GM18499 (cell line): ENCODE data around the gene HSPB7.
"Not testable (repeated sequence)": the region's sequence is repeated elsewhere in the genome, so short reads cannot be mapped to it uniquely, and the experiment has no call there.

Experiments
- ATAC-seq: cut with Tn5 transposase; IDR thresholded peaks from one replicate; pipeline ENCODE4 v1.9.1; 2021; ENCODE audit warnings: moderate number of reproducible peaks; ENCODE audit not compliant: insufficient read depth, unreplicated experiment

The HSPB7 gene

DNA sequence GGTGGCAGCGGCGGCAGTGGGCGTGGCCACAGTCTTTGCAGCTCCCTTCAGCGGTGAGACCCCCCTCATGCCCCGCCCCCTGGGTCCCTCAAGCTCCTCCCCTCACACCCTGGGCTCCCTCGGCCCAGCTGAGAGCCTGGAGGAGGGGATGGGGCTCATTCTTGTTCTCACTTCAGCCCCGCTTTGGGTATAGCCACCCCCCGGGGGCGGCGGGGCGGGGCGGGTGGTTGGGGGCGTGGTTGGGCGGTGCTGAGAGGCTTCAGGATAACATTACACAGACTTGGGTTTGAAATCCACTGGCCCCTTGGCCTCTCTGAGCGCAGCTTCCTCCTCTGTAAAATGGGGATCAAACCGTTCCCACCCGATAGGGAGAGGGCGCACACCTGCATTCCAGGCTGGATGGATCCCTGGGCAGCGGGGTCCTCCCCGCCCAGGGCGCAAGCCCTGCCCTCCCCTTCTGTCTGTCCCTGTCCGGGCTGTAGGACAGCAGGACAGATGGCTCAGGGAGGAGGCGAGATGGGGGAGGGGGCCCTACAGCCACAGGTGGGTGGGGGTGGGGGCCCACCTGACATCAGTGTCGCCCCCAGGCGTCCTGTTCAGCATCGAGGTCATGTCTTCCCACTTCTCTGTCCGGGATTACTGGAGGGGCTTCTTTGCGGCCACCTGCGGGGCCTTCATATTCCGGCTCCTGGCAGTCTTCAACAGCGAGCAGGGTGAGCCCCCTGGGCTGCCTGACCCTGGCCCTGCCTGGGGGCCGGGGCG lies 9.1 kb upstream of the HSPB7 start:
- no peak for ATAC-seq

DNA sequence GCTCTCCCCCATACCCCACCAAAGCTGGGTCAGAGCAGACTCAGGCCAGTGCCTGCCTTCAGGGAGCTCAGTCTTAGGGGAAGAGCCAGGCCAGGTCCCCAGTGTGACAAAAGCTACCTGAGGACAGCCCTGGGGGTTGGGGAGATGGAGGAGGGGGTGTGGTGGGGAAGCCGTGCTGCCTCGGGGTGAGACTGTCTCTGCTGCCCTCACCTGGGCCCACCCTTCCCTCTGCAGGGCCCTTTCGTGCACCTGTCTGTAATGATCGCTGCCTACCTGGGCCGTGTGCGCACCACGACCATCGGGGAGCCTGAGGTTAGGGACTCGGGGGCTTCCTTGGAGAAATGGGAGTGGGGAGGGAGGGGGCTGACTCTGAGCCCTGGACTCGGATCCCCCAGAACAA lies 8.5 kb upstream of the HSPB7 start:
- ATAC-seq = not testable (repeated sequence)

DNA sequence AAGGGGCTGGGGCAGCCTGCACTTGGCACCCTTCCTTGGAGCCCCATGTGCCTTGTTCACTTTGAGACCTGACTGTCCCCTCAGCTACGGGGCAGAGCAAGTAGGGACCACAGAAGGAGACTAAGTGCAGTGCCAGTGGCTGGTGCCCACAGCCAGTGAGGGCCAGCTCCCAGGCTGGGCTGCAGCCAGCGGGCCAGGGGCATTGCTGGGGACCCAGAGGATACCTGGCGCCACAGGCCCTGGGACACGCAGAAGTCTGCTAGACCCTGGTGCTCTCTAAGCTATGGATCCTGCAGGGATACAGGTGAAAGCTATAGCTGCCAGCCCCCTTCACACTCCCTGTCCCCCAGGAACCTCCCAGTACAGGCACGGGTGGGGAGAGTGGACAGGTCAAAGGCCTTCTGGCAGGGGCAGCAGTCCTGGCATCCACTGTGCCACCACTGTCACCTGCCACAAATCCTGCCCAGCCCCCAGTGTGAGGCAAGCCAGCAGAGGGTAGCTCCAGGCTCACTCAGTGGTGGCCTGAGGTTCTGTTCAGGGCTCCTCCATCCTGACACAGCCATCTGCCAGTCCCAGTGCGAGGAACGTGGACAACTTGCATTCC lies 5.3 kb upstream of the HSPB7 start:
- no peak for ATAC-seq

DNA sequence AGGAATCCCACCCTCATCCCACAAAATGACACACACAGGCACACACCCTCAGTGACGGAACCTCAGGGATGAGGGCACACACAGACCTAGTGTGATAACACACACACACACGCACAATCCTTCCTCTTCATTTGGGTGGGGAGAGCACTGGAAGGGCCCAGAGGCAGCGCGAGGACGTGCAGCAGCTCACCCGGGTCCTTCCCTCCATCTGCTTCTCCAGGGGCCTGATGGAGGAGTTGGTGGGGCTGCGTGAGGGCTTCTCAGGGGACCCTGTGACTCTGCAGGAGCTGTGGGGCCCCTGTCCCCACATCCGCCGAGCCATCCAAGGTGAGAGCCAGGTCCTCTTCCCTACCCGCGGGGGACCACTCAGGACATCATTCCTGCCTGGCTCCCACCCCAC lies 4.5 kb upstream of the HSPB7 start:
- no peak for ATAC-seq

DNA sequence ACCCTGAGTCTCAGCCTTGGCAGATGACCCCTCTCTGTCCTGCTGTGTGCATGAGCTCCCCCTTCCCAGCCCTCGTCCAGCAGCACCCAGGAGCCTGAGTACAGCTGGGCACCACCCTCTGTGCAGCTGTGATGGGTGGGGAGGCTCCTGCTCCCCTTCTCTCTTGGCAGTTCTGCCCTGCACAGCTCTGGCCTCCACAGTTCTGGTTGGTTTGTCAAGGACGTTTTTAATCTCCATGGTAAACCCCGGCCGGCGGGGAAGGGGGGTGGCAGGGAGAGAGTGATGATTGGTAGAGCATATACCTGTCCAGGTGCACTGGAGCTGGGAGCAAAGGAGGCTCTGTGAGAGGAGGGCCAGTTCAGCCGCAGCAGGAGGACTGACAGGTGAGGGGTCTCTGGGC lies 3.8 kb upstream of the HSPB7 start, which contains the start of gene CLCNKA:
TSS of gene CLCNKA (plus strand) at position 356 of the 400 bp plus-strand sequence. CDS start 584 bp downstream, outside the sequence.
- no peak for ATAC-seq

DNA sequence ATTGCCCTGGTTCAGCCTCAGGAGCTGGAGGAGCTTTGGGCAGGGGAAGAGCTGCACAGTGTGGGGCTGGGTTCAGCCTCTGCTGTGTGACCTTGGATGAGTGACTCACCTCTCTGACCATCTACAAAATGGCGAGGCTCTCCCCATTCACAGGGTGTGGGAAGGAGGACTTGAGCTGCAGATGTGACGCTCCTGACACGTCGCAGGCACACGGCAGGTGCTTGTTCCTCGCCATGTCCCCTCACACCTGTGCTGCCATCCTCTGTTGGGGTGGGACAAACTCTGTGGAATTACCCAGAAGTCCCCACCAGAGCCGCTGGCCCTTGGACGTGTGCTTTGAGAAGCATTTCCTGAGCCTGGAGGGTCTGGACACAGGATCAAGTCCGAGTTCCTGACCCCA lies 3.0 kb upstream of the HSPB7 start:
- ATAC-seq = not testable (repeated sequence)

DNA sequence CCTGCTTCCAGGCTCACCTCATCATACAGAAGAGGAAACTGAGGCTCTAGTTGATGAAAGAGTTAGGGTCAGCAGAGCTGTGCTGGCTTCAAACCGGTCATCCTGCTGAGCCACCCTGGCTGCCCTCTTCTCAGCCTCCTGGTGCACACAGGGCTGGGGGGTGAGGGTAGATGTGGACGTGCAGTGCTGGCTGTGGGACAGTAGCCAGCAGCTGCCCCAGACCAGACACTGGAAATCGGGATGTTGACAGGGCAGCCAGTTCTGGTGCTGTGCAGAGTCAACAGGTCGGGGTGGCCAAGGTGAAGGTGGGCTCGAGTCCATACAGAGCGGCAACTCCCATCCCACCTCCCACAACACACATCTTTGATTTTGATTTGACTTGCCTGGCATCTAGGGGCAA lies 2.5 kb upstream of the HSPB7 start:
- ATAC-seq = no peak

DNA sequence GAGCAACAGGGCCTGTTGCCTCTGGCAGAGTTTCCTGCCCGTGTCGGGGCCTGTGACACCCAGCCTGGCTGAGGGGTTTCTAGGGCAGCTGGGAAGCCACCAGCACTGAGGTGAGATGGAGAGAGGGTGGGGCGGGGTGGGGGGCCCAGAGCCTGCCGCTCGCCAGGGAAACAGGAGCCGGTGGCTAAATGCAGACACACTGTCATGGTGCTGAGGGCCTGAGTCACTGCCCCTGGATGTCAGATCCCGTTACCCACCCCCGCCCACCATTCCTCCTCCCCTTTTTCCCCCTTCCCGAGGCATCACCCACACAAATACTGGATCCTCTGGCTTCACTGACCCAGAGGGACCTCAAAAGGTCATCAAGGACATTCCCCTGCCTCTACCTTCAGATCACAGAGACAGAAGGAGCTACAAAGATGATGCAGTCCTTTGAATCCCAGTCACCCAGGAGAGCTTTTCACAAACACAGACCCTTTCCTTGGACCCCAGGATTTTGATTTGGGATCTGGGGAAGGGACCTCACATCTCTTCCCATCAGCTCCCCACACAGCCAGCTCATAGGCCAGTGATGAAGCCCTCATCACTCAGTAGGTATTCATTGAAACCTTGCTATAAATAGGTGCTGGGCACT lies 1.9 kb upstream of the HSPB7 start:
- ATAC-seq = no peak

DNA sequence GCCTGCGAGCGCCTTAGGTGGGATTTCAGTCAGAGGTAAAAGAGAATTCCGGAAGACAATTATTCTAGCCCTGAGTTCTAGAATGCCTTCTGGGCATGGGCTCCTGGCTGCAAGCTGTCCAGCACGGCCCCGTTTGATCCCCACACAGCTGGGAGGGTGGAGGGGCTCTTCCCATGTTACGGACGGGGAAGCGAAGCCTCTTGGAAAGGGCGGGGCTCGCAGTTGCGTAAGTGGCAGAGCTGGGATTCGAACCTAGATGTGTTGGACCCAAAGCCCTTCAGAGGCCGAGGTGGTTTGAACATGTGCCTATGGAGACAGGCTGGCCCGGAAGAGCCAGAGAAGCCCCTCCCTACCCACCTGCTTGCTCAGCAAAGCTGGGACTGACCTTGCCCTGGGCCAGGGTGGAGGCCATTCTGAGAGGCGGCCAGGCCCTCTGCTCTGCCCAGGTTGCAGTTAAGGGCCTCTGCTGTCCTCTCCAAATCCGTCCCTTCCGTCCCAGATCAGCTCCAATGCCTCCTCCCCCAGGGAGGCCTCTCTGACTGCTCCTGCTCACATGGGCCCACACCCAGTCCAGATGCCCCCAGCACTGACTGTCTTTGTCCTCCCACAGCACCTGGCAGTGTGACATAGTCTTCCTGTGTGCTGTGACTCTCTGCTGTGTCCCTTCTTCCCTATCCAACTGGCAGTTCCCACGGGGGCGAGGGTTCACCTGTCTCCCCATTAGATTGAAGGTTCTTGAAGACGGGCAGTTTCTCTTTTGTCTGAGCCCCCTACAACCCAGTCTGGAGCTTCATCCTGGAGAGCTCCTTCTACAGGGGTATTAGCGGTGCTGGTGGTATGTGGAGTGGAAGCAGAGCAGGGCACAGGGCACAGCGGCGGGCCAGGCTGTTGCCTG lies 1.2 kb upstream of the HSPB7 start:
- ATAC-seq = no peak

DNA sequence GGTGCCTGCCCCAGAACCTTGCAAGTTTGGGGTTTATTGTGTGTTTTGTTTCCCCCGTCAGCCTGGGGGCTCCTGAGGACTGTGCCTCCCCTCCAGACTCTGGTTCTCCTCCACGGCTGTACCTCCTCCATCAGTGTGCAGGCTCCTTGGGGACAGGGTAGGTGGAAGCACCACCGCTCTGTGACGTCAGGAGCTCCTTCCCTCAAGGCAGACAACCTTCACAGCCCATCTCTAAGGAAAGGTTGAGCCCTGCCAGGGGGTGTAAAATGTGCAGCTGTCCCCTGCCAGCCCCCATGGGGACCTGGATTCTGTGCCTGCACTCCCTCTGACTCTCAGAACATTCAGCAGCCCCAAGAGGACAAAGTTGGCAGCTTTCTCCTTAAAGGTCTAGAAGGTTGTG lies 465 bp upstream of the HSPB7 start:
- ATAC-seq = no peak

DNA sequence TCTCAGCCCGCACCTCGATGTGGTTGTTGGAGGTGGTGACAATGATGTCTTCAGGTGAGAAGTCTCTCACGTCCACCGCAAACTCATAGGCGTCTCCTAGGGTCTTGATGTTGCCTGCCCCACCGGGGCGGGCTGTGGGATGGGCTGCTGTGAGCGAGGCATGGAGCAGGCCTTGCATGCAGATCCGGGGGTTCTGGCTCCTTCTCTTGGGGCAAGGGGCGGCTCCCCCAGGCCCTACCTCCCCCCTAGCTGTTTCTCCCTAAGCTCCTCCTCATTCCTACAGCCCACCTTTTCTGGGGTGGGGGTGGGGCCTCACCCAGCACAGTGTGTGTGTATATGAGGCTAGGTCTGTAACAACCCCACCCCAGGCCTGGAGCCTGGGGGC lies 775 bp downstream of the HSPB7 start:
- no peak for ATAC-seq

DNA sequence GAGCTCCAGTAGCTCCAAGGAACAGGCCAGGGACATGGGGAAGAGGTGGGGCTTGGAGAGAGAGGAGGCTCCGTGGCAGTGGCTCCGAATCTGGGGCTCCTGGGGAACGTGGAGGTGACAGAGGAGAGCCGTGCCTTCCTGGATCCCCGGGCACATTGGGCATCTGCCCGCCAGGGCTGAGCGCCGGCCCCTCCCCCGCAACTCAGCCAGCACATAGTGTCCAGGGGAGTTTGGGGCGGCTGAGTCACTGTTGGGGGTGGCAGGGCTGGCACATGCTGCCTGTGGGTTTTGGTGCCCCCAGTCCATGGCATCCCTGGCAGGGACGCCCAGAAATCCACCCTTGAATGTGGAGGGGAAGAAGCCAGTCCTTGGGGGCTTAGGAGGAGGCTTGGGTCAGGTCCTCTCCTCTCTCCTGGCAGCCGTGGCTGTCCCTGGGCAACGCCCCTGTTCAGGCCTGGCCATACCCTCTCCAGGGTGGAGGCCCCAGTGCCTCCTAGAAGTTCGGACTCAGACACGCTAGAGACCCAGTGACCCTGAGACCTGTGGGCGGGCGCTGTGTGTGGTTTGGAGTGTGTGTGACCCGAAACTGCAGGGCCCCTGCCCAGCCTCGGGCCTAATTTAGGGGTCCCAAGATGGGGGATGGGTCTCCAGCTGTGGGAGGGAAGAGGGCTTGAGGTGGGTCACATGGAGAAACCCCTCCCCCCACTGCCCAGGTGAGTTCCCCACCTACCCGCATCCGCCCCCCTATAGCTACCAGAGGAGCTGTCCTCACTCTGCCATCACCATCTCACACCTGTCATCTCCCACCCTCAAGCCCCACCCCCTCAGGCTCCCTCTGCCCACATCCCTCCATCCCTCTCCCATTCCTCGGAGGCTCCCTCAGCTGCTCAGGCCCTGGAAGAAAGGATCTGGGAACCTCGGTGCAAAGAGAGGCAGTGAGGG lies 1.6 kb downstream of the HSPB7 start:
- no peak for ATAC-seq

DNA sequence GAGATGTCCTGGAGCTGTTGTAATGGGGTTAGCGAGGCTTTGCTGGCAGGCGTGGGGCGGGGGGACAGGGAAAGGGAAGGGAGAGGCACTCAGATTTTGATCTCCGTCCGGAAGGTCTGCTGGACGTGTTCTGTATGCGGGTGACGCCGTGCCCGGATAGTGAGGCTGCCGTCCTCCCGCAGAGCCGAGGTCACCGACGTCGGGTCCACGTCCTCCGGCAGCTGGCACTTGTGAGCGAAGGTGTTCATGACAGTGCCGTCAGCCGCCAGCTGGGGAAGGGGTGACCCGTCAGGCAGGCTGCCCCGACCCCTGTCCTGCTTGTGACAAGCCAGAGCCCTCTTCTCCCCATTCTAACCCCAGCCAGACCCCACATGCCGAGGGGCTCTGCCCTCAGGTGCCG lies 2.4 kb downstream of the HSPB7 start:
- ATAC-seq = no peak

DNA sequence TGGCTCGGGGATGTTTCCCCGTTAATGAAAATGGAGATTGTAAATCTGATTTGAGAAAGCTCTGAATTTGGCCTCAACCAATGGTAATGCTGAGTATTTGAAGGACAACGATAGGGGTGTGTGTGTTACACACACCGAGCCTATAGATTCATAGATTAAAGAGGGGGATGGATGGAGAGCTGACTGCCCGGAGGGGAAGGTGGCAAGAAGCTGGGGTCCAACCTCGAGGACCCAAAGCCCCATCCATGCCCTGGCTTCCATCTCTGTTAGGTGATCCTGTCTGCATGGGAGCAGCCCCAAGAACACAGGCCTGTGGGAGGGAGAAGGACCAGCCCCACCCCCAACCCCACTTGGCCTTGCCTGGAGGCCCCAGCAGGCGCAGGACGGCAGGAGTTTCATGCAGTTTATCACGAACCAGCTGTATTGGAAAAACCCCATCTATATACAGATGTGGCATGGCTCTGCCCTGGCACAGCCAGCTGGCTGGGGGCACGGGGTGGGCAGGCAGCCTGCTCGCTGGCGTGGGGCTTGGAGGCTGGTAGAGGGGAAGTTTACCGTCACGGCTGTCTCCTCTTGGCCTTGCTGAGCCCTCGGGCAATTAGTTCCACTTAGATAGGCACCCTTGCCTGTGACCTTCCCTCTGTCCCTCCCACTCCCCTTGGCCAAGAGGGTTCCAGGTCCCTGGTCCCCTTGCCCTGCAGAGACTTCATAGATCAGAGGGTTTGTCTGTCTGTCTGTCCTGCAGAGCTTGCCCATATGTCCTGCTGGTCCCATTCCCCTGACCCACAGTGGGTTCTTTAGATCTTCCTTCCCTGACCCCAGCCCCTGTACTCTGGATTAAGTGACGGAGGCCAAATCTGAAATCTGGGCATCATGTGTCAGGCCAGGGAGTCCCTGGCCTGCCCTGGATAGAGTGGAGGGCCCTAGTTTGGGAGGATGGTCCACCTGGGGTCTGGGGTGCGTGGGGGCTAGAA lies 3.0 kb downstream of the HSPB7 start:
- no peak for ATAC-seq

DNA sequence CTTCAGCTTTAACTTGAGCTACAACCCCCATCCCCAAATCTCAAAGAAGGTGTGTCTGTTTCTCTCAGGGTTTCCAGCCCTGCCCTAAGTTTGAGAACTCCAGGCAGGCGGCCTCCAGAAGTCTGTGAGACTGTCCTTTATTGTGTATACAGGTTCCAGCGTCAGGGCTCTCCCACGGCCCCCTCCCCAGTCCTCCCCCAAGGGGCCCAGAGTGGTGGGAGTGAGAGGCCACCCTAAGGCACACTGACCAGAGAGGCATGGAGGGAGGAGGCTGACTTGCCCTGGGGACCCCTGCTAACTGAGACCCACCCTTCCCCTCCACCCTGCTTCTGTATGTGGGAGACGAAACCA lies 4.0 kb downstream of the HSPB7 start:
- ATAC-seq = no peak

DNA sequence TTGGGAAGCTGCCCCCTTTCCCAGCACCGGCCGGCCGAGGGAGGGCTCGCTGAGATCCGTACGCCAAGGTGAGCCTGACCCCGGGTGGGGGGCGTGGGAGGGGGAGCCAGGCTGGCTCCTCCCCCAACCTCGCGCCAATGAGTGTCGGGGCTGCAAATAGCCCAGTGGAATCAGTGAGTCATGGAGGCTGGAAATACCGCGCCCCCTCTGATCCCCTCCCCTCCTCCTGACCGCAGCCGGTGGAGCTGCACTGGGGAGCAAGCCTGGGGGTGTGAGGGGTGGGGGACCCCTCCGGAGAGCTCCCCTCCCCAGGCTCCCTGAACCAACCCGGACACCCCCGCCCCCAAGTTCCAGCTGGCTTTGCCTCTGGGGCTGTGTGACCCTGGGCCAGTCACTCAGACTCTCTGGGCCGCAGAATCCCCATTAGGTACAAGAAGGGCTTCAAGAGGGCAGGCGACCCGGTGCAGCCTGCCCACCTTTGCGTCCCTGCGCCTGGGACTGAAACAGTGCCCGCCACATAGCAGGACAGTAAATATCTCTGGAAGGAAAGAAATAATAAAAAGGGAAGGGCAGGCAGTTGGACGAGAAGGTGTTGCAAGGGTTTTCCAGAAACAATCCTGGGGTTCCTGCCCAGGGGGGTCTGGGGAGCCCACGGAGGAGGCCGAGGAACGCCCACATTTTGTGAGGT lies 4.5 kb downstream of the HSPB7 start:
- ATAC-seq = no peak

DNA sequence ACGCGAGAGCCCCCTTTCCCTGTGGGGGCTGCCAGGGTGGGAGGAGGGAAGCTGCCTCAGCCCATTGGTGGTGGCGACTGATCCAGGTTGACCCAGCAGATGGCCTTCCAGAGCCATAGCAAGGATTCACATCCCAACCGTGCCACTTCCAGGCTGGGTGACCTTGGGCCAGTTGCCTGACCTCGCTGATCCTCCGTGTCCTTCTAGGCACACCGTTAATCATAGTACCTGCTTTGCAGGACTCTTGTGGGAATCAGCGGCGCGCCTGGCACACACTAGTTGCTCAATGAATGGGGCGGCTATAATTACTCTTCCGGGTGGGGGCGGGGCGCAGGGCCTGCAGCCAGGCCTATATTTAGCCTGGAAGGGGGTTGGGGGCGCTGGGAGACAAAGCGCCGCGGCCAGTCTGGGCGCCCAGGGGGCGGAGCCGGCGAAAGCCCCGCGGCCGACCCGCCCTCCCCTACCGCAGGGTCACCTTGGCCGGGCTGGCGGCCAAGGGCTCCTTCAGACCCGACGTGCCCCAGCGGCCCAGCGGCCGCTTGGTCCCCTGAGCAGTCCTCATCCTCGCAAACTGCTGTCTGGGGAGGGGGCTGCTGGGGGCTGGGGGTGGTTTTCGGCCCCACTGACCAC lies 5.1 kb downstream of the HSPB7 start:
- no peak for ATAC-seq
